Spleen (tissue), 11 donors: ENCODE results near the gene CRNKL1. TPM values are rescaled to one million over a fixed set of nuclear protein-coding genes. Genes with fewer than 3 reads are reported as not detected.

Source experiments
- DNase-seq: peaks from one replicate; pipeline ENCODE4 v3.0.0-alpha.2; 2020
- H3K27ac ChIP-seq, 8 donors: fragments of 200-600 bp; sonication (generic) in 7 of 8; 1 replicate in 4 of 8; 2 replicates in 4 of 8; pipeline versions ENCODE4 v1.5.0 to v1.8.0; 2016 to 2021; ENCODE audit warnings: inconsistent platforms in 4 of 8, mild to moderate bottlenecking in 4 of 8, moderate library complexity in 1 of 8
- H3K27me3 ChIP-seq, 7 donors: fragments of 200-600 bp; sonication (generic) in 6 of 7; replicated peaks in 1 of 7; 1 replicate in 4 of 7; 2 replicates in 3 of 7; pipeline versions ENCODE4 v1.5.0 to v1.8.0; 2016 to 2021; ENCODE audit warnings: inconsistent platforms in 3 of 7, mild to moderate bottlenecking in 1 of 7
- H3K36me3 ChIP-seq, 6 donors: fragments of 200-600 bp; sonication (generic) in 5 of 6; 1 replicate in 4 of 6; 2 replicates in 2 of 6; pipeline versions ENCODE4 v1.5.0 to v1.8.0; 2016 to 2021; ENCODE audit warnings: inconsistent platforms in 2 of 6
- H3K4me1 ChIP-seq, 6 donors: fragments of 200-600 bp; sonication (generic) in 5 of 6; 1 replicate in 3 of 6; 2 replicates in 3 of 6; pipeline versions ENCODE4 v1.5.0 to v1.8.0; 2016 to 2021; ENCODE audit warnings: inconsistent platforms in 3 of 6
- H3K4me3 ChIP-seq, 8 donors: fragments of 200-600 bp; sonication (generic) in 7 of 8; 1 replicate in 4 of 8; 2 replicates in 4 of 8; pipeline versions ENCODE4 v1.5.0 to v1.8.0; 2016 to 2021; ENCODE audit warnings: inconsistent platforms in 4 of 8, mild to moderate bottlenecking in 4 of 8, moderate library complexity in 2 of 8
- H3K9me3 ChIP-seq, 8 donors: fragments of 200-600 bp; sonication (generic) in 7 of 8; 1 replicate in 4 of 8; 2 replicates in 4 of 8; pipeline versions ENCODE4 v1.5.0 to v1.8.0; 2016 to 2021; ENCODE audit warnings: inconsistent platforms in 4 of 8
- POLR2A ChIP-seq, 3 donors: fragments of 450-650 bp; IDR thresholded peaks; one replicate each; pipeline ENCODE4 v1.5.1; 2017; ENCODE audit warnings: antibody characterized with exemption in 3 of 3, mild to moderate bottlenecking in 1 of 3
- POLR2AphosphoS5 ChIP-seq, 3 donors: sonication (generic); formaldehyde crosslinking; IDR thresholded peaks; one replicate each; pipeline ENCODE4 v1.5.1; 2017; ENCODE audit warnings: antibody characterized with exemption in 3 of 3
- whole genome bisulfite sequencing, 5 donors: extraction: QIAGEN DNeasy Blood & Tissue Kit in 3 of 5; methylation state at CpG; one replicate each; pipeline versions ENCODE4 v1.1.5 to v1.1.7; 2013 to 2018; 5-methylcytosine and 5-hydroxymethylcytosine counted together
- intact Hi-C: fragments of 100-400 bp; cut with DNase I; formaldehyde crosslinking; loops from one replicate; pipeline ENCODE4 v1.15.0; 2023; ENCODE audit warnings: low total_unique reads
- polyA plus RNA-seq, 3 donors: library from polyadenylated mRNA; stranded (reverse); fragments of 200-250 nt; gene quantifications; one replicate each; pipeline ENCODE4 v1.2.1, GENCODE V29; 2013
- total RNA-seq, 7 donors: library from RNA; depleted of rRNA in 3 of 7; stranded (reverse); fragments of >200 nt in 3 of 7; fragmentation: NEBNext Ultra II Directional in 4 of 7; extraction: Animal tissue kit (Norgen Biotek cat#: 25700) in 4 of 7; gene quantifications; one replicate each; pipeline versions ENCODE4 v1.1.0 to v1.2.1, GENCODE V29; 2016 to 2021
- TF ChIP-seq, protein P1 (sequence below), 11 experiments: fragments of 200-600 bp in 7 of 11; fragments of 450-650 bp in 4 of 11; sonication (generic) in 4 of 11; IDR thresholded peaks in 8 of 11; conservative IDR thresholded peaks in 3 of 11; 1 replicate in 7 of 11; 2 replicates in 4 of 11; pipeline versions ENCODE4 v1.4.0 to v1.8.0; 2016 to 2021; ENCODE audit warnings: antibody characterized with exemption in 11 of 11, inconsistent platforms in 4 of 11, mild to moderate bottlenecking in 1 of 11
- donor health status: healthy with polysubstance abuse.
- donor health status: DM: no; HTN: no; CAD: no; lungs with moderate emphysema.
- donor health status: DM: no; HTN: no; CAD: no.
- donor health status: Bipolar disorder and iron deficiency.
- donor health status: healthy.
- donor health status: DM: no; HTN: no; CAD: no.
- donor health status: DM: yes; HTN: yes; CAD: no.

The CRNKL1 gene
- total and polyA plus RNA-seq, 10 donors = 14.2 to 24.7 (median 23.4) TPM

DNA sequence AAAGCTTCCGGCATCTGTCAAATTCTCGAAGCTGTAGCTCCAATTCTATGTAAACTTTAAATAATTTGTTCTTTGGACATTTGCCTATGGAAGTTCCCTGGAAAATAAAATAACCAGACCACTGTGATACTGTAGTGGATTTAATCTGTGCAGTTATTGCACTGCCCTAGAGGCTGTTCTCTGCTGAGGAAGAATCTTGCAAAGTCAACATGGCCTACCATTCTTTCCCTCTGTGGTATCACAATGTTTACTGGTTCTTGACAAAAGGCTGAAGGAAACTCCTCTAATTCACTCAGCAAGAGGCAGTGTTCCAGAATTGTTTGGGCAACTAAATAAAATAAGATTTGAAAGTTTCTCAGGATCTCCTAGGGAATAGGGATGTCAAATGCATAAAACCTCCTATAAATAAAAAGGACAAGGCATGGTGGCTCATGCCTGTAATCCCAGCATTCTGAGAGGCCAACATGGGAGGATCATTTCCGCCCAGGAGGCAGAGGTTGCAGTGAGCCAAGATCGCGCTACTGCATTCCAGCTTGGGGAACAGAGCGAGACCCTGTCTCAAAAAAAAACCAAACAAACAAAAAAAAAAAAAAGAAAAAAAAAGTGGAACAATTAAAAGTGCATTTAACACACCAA, 12.4 kb downstream of the CRNKL1 start:
- Histone ChIP-seq H3K4me3 (no peak overlapping the region), H3K4me1 (peaks cover 0 to 4% (median 0%) of the 10 kb centered on the region in 6 donors), H3K27ac (no peak overlapping the region), H3K27me3 (no peaks in the 10 kb centered on the region), H3K36me3 (peaks cover 11 to 100% (median 99%) of the 10 kb centered on the region in 6 donors), H3K9me3 (no peaks in the 10 kb centered on the region)
- TF ChIP-seq, protein P1, sequence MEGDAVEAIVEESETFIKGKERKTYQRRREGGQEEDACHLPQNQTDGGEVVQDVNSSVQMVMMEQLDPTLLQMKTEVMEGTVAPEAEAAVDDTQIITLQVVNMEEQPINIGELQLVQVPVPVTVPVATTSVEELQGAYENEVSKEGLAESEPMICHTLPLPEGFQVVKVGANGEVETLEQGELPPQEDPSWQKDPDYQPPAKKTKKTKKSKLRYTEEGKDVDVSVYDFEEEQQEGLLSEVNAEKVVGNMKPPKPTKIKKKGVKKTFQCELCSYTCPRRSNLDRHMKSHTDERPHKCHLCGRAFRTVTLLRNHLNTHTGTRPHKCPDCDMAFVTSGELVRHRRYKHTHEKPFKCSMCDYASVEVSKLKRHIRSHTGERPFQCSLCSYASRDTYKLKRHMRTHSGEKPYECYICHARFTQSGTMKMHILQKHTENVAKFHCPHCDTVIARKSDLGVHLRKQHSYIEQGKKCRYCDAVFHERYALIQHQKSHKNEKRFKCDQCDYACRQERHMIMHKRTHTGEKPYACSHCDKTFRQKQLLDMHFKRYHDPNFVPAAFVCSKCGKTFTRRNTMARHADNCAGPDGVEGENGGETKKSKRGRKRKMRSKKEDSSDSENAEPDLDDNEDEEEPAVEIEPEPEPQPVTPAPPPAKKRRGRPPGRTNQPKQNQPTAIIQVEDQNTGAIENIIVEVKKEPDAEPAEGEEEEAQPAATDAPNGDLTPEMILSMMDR (IDR thresholded peaks at IDR 0.05 in 8 of 11, conservative IDR thresholded peaks at IDR 0.05 in 3 of 11) = no peak
- no peak for TF ChIP-seq POLR2A (IDR thresholded peaks at IDR 0.05)
- no peak for TF ChIP-seq POLR2AphosphoS5 (IDR thresholded peaks at IDR 0.05)
- no peak for DNase-seq
- WGBS, 5 donors = 96 to 99% (median 98%) methylated on average over 6 of the region's 6 CpGs
- intact Hi-C loops = no loop called here

DNA sequence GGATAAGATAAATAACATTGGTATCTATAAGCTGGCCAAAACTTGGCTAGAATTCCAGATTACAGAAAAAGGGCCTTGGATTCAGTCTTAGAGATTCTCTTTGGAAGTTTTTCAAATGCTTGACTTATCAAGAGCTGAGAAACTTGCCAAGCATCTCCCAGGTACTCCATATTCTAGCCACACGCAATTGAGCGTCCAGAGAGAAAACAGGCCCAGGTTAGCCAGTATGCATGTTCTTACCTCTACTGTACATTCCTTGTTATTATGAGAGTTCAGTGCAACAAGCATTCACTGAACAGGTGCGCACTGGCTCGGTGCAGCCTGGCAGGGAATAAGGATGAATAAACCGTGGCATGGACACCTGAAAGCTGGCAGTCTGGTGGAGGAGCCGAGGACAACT, 13.7 kb downstream of the CRNKL1 start:
- 87 to 97% (median 95%) methylated on average over 6 of the region's 6 CpGs for WGBS, 5 donors
- Histone ChIP-seq H3K4me3 (no peak overlapping the region), H3K27ac (no peak overlapping the region), H3K4me1 (peaks cover 0 to 4% (median 0%) of the 10 kb centered on the region in 6 donors), H3K27me3 (no peaks in the 10 kb centered on the region), H3K9me3 (no peaks in the 10 kb centered on the region), H3K36me3 (peaks cover 11 to 100% (median 99%) of the 10 kb centered on the region in 6 donors)
- intact Hi-C loops = no loop called here
- no peak for DNase-seq
- no peak for TF ChIP-seq POLR2AphosphoS5 (IDR thresholded peaks at IDR 0.05)
- TF ChIP-seq POLR2A (IDR thresholded peaks at IDR 0.05) = no peak
- TF ChIP-seq, protein P1 (IDR thresholded peaks at IDR 0.05 in 8 of 11, conservative IDR thresholded peaks at IDR 0.05 in 3 of 11) = no peak

DNA sequence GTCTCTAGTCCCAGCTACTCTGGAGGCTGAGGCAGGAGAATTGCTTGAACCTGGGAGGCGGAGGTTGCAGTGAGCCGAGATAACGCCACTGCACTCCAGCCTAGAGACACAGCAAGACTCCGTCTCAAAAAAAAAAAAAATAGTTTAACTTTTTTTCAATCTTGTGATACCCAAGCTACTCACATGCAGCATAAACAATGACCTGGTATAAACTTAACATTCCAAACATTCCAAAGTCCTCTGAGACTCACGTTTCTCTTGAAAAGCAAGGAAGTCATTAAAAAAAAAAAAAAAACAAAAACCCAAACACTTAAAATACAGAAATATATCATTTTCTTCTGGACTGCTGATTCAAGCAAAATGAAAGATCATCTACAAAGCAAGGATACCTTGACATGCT, 14.3 kb downstream of the CRNKL1 start:
- Histone ChIP-seq H3K4me3 (no peak overlapping the region), H3K4me1 (peaks cover 0 to 4% (median 0%) of the 10 kb centered on the region in 6 donors), H3K9me3 (no peaks in the 10 kb centered on the region), H3K27ac (no peak overlapping the region), H3K27me3 (no peaks in the 10 kb centered on the region), H3K36me3 (peaks cover 11 to 100% (median 99%) of the 10 kb centered on the region in 6 donors)
- no peak for DNase-seq
- TF ChIP-seq POLR2A (IDR thresholded peaks at IDR 0.05) = no peak
- no peak for TF ChIP-seq POLR2AphosphoS5 (IDR thresholded peaks at IDR 0.05)
- TF ChIP-seq, protein P1 (IDR thresholded peaks at IDR 0.05 in 8 of 11, conservative IDR thresholded peaks at IDR 0.05 in 3 of 11) = no peak
- intact Hi-C loops = no loop called here
- 75 to 89% (median 86%) methylated on average over 5 of the region's 5 CpGs for WGBS, 5 donors

DNA sequence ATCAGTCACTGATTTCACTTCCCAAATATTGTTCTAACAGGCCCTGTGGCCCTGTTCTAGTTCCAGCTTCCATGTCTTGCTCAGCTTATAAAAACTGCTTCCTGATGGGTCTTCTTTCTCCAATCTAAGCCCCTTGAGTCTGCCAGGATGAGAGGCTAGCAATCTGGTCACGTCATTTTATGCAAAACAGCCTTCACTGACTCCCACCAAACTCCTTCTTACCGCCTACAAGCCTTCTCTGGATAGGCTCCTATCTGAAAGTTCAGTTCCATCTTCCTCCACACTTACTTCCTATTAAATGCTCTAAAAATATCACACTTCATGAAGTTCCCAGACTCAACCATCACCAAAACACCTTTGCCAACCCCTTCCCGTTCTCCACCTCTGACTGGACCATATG, 15.5 kb downstream of the CRNKL1 start:
- Histone ChIP-seq H3K4me1 (peaks cover 0 to 4% (median 0%) of the 10 kb centered on the region in 6 donors), H3K27ac (no peak overlapping the region), H3K27me3 (no peaks in the 10 kb centered on the region), H3K9me3 (no peaks in the 10 kb centered on the region), H3K36me3 (peaks cover 11 to 100% (median 97%) of the 10 kb centered on the region in 6 donors), H3K4me3 (no peak overlapping the region)
- TF ChIP-seq POLR2A (IDR thresholded peaks at IDR 0.05) = no peak
- TF ChIP-seq, protein P1 (IDR thresholded peaks at IDR 0.05 in 8 of 11, conservative IDR thresholded peaks at IDR 0.05 in 3 of 11) = no peak
- no peak for TF ChIP-seq POLR2AphosphoS5 (IDR thresholded peaks at IDR 0.05)
- intact Hi-C loops = no loop called here
- WGBS, 5 donors = 87 to 92% (median 89%) methylated on average over 3 of the region's 3 CpGs
- DNase-seq = no peak
